ENCODE data around the gene PLA2G1B. TPM values are rescaled to one million over a fixed set of nuclear protein-coding genes. Genes with fewer than 3 reads are reported as not detected.
A peak's percentile ranks its signal among the peaks of the same experiment; 100 is the strongest.

PLA2G1B gene
- total and polyA plus RNA-seq, 9 of the 15 experiments (the other 6 are each of a cell fraction or from before 2014, with no cell fraction given), result 1.4 TPM; not detected in 8

DNA sequence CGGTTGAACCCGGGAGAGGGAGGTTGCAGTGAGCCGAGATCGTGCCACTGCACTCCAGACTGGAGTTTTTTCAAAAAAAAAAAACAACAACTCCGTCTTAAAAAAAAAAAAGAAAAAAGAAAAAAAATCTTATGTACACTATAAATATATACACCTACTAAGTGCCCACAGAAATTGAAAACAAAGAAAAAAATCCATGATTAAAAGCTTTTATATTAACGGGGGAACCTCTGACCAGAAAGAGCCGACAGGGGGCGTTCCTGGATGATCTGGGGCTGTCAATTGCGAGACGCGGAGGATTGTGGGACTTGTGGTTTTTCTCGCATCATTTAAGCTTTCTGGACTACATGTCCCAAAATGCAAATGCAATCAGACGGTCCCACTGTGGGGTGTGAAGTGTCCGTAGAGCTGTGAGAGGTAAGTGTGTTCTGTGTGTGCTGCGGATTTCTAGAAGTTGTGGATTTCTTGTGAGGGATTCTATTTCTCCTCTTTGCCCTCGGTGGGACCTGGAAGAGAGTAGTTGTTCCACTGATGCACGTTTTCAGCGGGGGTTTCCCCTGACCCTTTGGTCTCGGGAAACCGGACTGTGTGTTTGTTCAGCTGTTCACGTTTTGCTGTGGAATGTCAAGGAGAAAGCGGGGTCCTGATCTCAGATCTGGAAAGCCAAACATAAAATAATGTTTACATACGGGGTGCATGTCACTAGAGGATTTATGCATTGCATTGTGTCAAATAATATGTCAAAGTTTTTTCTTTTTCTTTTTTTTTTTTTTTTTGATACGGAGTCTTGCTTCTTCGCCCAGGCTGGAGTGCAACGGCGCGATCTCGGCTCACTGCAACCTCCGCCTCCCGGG lies 25.4 kb downstream of the PLA2G1B start, which contains the start of gene SIRT4 (continued):
- TF ChIP-seq ZBTB40 (IDR thresholded peaks at IDR 0.05), result peak; percentile 64; the same call in 1 of the 2 replicates
- TF ChIP-seq ZBTB40 (CRISPR knock-in tag; IDR thresholded peaks at IDR 0.05), result no peak
- peak; percentile 87 for TF ChIP-seq MEIS2 (IDR thresholded peaks at IDR 0.05; ENCODE audit: partially characterized antibody)
- no peak for TF ChIP-seq ILK (tag; IDR thresholded peaks at IDR 0.05; ENCODE audit: borderline replicate concordance, low read depth)
- TF ChIP-seq HDAC2 (IDR thresholded peaks at IDR 0.05), result peak; percentile 96
- peak; percentile 70 for TF ChIP-seq ARID1B (IDR thresholded peaks at IDR 0.05)
- peak; percentile 90 to 93 for TF ChIP-seq MNT (conservative IDR thresholded peaks at IDR 0.05)
- TF ChIP-seq ARID3A (IDR thresholded peaks at IDR 0.05; ENCODE audit: borderline replicate concordance, low read depth, low read length), result peak; percentile 97
- peak; percentile 87 to 92 for TF ChIP-seq SIX5 (IDR thresholded peaks at IDR 0.05; ENCODE audit: borderline replicate concordance in 1 of 2, insufficient read depth in 1 of 2, low read depth in 1 of 2, low read length in 2 of 2)
- TF ChIP-seq HDGF (IDR thresholded peaks at IDR 0.05), result 0 out of 2 replicates have a peak, but pooled peaks have one; percentile 6
- peak; percentile 72 for TF ChIP-seq TEAD2 (tag; IDR thresholded peaks at IDR 0.05)
- TF ChIP-seq HDAC1 (IDR thresholded peaks at IDR 0.05), result peak; percentile 54 to 95; a peak in 2 of 4 replicates
- TF ChIP-seq ZNF175 (CRISPR knock-in tag; IDR thresholded peaks at IDR 0.05; ENCODE audit: low read depth), result peak; percentile 66; the same call in 1 of the 2 replicates
- peak; percentile 65 for TF ChIP-seq TAF9B (IDR thresholded peaks at IDR 0.05; ENCODE audit: partially characterized antibody)
- no peak for TF ChIP-seq KDM1A (IDR thresholded peaks at IDR 0.05)

All from K562 (cell line).